Sciatic nerve (tissue), 2 donors: Measurements from ENCODE around the gene EIF5B. TPM values are rescaled to one million over a fixed set of nuclear protein-coding genes. Genes with fewer than 3 reads are reported as not detected.

Experiments
- ATAC-seq: fragments of 200-7000 bp; cut with Tn5 transposase; one replicate; pipeline ENCODE4 v1.9.1; 2020; ENCODE audit warnings: mild to moderate bottlenecking, moderate library complexity
- DNase-seq: peaks from one replicate; pipeline ENCODE4 v3.0.0-alpha.2; 2020; ENCODE audit warnings: low spot score
- intact Hi-C: fragments of 100-400 bp; cut with DNase I; formaldehyde crosslinking; loops from one replicate; pipeline ENCODE4 v1.14.2; 2022
- total RNA-seq: library from RNA; stranded (reverse); fragmentation: NEBNext Ultra II Directional; extraction: Animal tissue kit (Norgen Biotek cat#: 25700); gene quantifications from one replicate; pipeline ENCODE4 v1.2.1, GENCODE V29; 2021
- donor health status: DM: no; HTN: no; CAD: no.
- donor health status: DM: no; HTN: no; CAD: no.

The EIF5B gene
- total RNA-seq, 1 donor from 2014 or later, result 41.0 TPM

GRCh38 chr2:99444222-99444621 lies 107.0 kb downstream of the EIF5B start:
- DNase-seq, result no peak
- intact Hi-C loops, result no loop called here
- ATAC-seq, result no peak

GRCh38 chr2:99445065-99445464 lies 107.9 kb downstream of the EIF5B start:
- intact Hi-C loops, result no loop called here
- DNase-seq (no peak), ATAC-seq (no peak)

GRCh38 chr2:99448556-99448955 lies 111.4 kb downstream of the EIF5B start:
- DNase-seq (no peak), ATAC-seq (no peak)
- intact Hi-C loops, result no loop called here

DNA sequence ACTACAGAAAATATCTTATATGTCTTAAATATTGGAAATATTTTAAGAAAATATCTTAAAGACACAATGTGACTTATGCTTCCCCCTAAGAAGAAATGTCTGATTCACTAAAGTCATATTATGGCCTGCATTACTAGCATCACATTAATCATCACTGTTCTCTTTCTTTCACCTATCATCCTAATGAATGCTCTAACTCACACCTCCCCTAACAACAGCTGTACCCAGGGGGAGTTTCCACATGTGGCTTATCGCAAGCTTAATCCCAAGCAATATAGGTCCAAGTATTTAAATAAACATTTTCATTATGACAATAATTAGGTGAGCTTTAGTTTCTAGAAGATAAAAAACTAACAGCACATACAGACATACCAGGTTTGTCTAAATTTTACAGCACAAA lies 113.0 kb downstream of the EIF5B start:
- ATAC-seq (no peak), DNase-seq (no peak)
- intact Hi-C loops, result no loop called here

Other genes with a start within 250 kb of the EIF5B start
- gene C2orf15, start 195.7 kb upstream of the EIF5B start, total RNA-seq, result not detected
- 11.0 TPM for gene TSGA10, start 182.4 kb upstream of the EIF5B start, total RNA-seq
- 12.1 TPM for gene LIPT1, start 182.4 kb upstream of the EIF5B start, total RNA-seq
- gene MITD1, start 156.3 kb upstream of the EIF5B start, total RNA-seq, result 34.5 TPM
- gene MRPL30, start 156.2 kb upstream of the EIF5B start, total RNA-seq, result 22.6 TPM
- not detected for gene LYG2, start 81.7 kb upstream of the EIF5B start, total RNA-seq
- gene LYG1, start 36.2 kb upstream of the EIF5B start, total RNA-seq, result 2.1 TPM
- gene TXNDC9, start 1.1 kb upstream of the EIF5B start, total RNA-seq, result 22.2 TPM
- gene REV1, start 152.6 kb downstream of the EIF5B start, total RNA-seq, result 75.2 TPM